HepG2 (cell line): ENCODE results near the gene CDAN1. TPM values are rescaled to one million over a fixed set of nuclear protein-coding genes. Genes with fewer than 3 reads are reported as not detected.

Source experiments
- ATAC-seq: fragments of 200-7000 bp; cut with Tn5 transposase; 3 replicates; pipeline ENCODE4 v1.9.1; 2020; ENCODE audit warnings: mild to moderate bottlenecking, moderate library complexity
- BruUV-seq: library from RNA; stranded (reverse); fragments of 400-500 nt; replicated peaks from 2 replicates; lab custom pipeline; 2021; lab: Mats Ljungman, UMichigan
- CTCF ChIA-PET: fragments of 300-600 bp; formaldehyde crosslinking; extraction: SDS; loops from one replicate; lab custom pipeline; 2021; ENCODE audit warnings: low total read pairs, inconsistent platforms, low intra/inter-chr PET ratio; lab: Yijun Ruan, JAX
- POLR2A ChIA-PET: fragments of 350-600 bp; sonication (Branson Sonifier 250); formaldehyde crosslinking; loops from one replicate; lab custom pipeline; 2020; ENCODE audit warnings: antibody characterized with exemption, inconsistent platforms; lab: Yijun Ruan, JAX
- DNase-seq: peaks from one replicate; pipeline ENCODE4 v3.0.0-alpha.2; 2015; ENCODE audit warnings: low spot score
- FAIRE-seq: peaks from 3 replicates; lab custom pipeline; 2011; peaks lifted over from hg19 to GRCh38; lab: Jason Lieb, UNC
- H2AFZ ChIP-seq: one replicate; pipeline ENCODE4 v1.6.1; 2011; ENCODE audit warnings: low read length, inconsistent platforms
- H3K27ac ChIP-seq: fragments of 300-600 bp; 3 replicates; pipeline ENCODE4 v1.8.0; 2011; ENCODE audit warnings: mixed run types, mild to moderate bottlenecking, mixed read lengths, low read length, inconsistent platforms; ENCODE audit not compliant: insufficient read depth; ENCODE audit errors: extremely low read length
- H3K27me3 ChIP-seq, 2 experiments: fragments of 200-600 bp in 1 of 2; 2 replicates in 1 of 2; 3 replicates in 1 of 2; pipeline versions ENCODE4 v1.6.0 to v1.8.0; 2011; ENCODE audit warnings: low read length in 2 of 2, mild to moderate bottlenecking in 2 of 2, moderate library complexity in 2 of 2, inconsistent platforms in 1 of 2; ENCODE audit not compliant: insufficient read depth in 2 of 2, control insufficient read depth in 1 of 2
- H3K36me3 ChIP-seq, 2 experiments: fragments of 200-600 bp in 1 of 2; replicated peaks in 1 of 2; 2 replicates in 1 of 2; 3 replicates in 1 of 2; pipeline versions ENCODE4 v1.5.1 to v1.8.0; 2011; ENCODE audit warnings: low read length in 2 of 2, inconsistent platforms in 1 of 2; ENCODE audit not compliant: insufficient read depth in 2 of 2, control insufficient read depth in 1 of 2
- H3K4me1 ChIP-seq: 2 replicates; pipeline ENCODE4 v1.5.1; 2012; ENCODE audit warnings: low read length, inconsistent platforms; ENCODE audit not compliant: insufficient read depth
- H3K4me2 ChIP-seq: 2 replicates; pipeline ENCODE4 v1.6.0; 2011; ENCODE audit warnings: low read depth, low read length, inconsistent platforms
- H3K4me3 ChIP-seq, 3 experiments: fragments of 200-600 bp in 1 of 3; sonication (generic), shearing (Covaris generic) in 1 of 3; replicated peaks in 1 of 3; 2 replicates each; pipeline ENCODE4 v1.5.1; 2011 to 2016; ENCODE audit warnings: low read length in 3 of 3, inconsistent platforms in 2 of 3, low read depth in 2 of 3, mild to moderate bottlenecking in 2 of 3, control low read depth in 1 of 3, mixed read lengths in 1 of 3; ENCODE audit not compliant: insufficient read depth in 1 of 3
- H3K79me2 ChIP-seq: one replicate; pipeline ENCODE4 v1.6.1; 2011; ENCODE audit warnings: low read length, inconsistent platforms; ENCODE audit not compliant: insufficient read depth
- H3K9ac ChIP-seq: 2 replicates; pipeline ENCODE4 v1.6.0; 2011; ENCODE audit warnings: mild to moderate bottlenecking, low read depth, low read length, inconsistent platforms; ENCODE audit not compliant: insufficient read depth
- H3K9me3 ChIP-seq: 2 replicates; pipeline ENCODE4 v1.5.1; 2012; ENCODE audit warnings: mild to moderate bottlenecking, low read length
- H4K20me1 ChIP-seq: 2 replicates; pipeline ENCODE4 v1.6.0; 2011; ENCODE audit warnings: inconsistent platforms, mild to moderate bottlenecking, low read length, moderate library complexity; ENCODE audit not compliant: insufficient read depth
- ATF6 ChIP-seq: sonication (generic); formaldehyde crosslinking; conservative IDR thresholded peaks from 2 replicates; pipeline ENCODE4 v1.4.0; 2020; ENCODE audit warnings: missing genetic modification reagents
- BCL3 ChIP-seq: sonication (generic); formaldehyde crosslinking; IDR thresholded peaks from 2 replicates; pipeline ENCODE4 v1.5.1; 2020; ENCODE audit warnings: mild to moderate bottlenecking, missing genetic modification reagents, moderate library complexity
- FOXA1 ChIP-seq, 2 experiments: fragments of 450-650 bp in 1 of 2; sonication (generic) in 1 of 2; formaldehyde crosslinking in 1 of 2; IDR thresholded peaks; 2 replicates each; pipeline versions ENCODE4 v1.4.0 to v1.6.1; 2016 to 2020; ENCODE audit warnings: missing genetic modification reagents in 1 of 2
- HNRNPH1 ChIP-seq: fragments of 200-400 bp; formaldehyde crosslinking; optimal IDR thresholded peaks from 2 replicates; pipeline ENCODE3; 2017; ENCODE audit warnings: mild to moderate bottlenecking, low read depth, low read length
- KLF15 ChIP-seq: sonication (generic); formaldehyde crosslinking; IDR thresholded peaks from 2 replicates; pipeline ENCODE4 v1.8.1; 2023; ENCODE audit warnings: borderline replicate concordance, mild to moderate bottlenecking, inconsistent platforms, missing genetic modification reagents, mixed read lengths
- KLF9 ChIP-seq: IDR thresholded peaks from 2 replicates; pipeline ENCODE4 v1.6.1; 2016; ENCODE audit warnings: low read depth
- NBN ChIP-seq: fragments of 450-650 bp; conservative IDR thresholded peaks from 2 replicates; pipeline ENCODE4 v1.6.1; 2017
- NFE2L2 ChIP-seq: fragments of 150-350 bp; IDR thresholded peaks from 2 replicates; pipeline ENCODE4 v1.6.1; 2014; ENCODE audit warnings: low read length
- NKX3-1 ChIP-seq: sonication (generic); formaldehyde crosslinking; IDR thresholded peaks from 2 replicates; pipeline ENCODE4 v1.5.0; 2020; ENCODE audit warnings: missing genetic modification reagents
- PBX3 ChIP-seq: sonication (generic); formaldehyde crosslinking; IDR thresholded peaks from 2 replicates; pipeline ENCODE4 v1.8.1; 2023; ENCODE audit warnings: missing genetic modification reagents, inconsistent platforms, borderline replicate concordance
- TGIF2 ChIP-seq: IDR thresholded peaks from 2 replicates; pipeline ENCODE4 v1.6.1; 2016; ENCODE audit warnings: control low read depth, missing compliant biosample characterization
- ZBTB8A ChIP-seq: sonication (generic); formaldehyde crosslinking; IDR thresholded peaks from 2 replicates; pipeline ENCODE4 v1.4.0; 2020; ENCODE audit warnings: mild to moderate bottlenecking, low read depth, missing genetic modification reagents, borderline replicate concordance
- ZFYVE20 ChIP-seq: sonication (generic); formaldehyde crosslinking; IDR thresholded peaks from 2 replicates; pipeline ENCODE4 v1.8.0; 2023; ENCODE audit warnings: low read depth, mild to moderate bottlenecking, moderate library complexity, missing genetic modification reagents, borderline replicate concordance
- ZNF350 ChIP-seq: sonication (generic); formaldehyde crosslinking; IDR thresholded peaks from 2 replicates; pipeline ENCODE4 v1.4.0; 2020; ENCODE audit warnings: mild to moderate bottlenecking, low read depth, missing genetic modification reagents, borderline replicate concordance
- ZNF777 ChIP-seq: sonication (generic); formaldehyde crosslinking; IDR thresholded peaks from 2 replicates; pipeline ENCODE4 v1.4.0; 2020; ENCODE audit warnings: missing genetic modification reagents
- WGBS: methylation state at CpG from one replicate; pipeline ENCODE4 v1.1.6; 2017; ENCODE audit warnings: low lambda C conversion rate; 5-methylcytosine and 5-hydroxymethylcytosine counted together
- in situ Hi-C: cut with HindIII; loops from 2 replicates; pipeline ENCODE4 v1.10.0; 2017; ENCODE audit warnings: low pct_unique_long_range_greater_than_20kb; ENCODE audit not compliant: extremely low pct_ligation_motif_present
- intact Hi-C: fragments of 100-400 bp; cut with micrococcal nuclease; formaldehyde crosslinking; loops from one replicate; pipeline ENCODE4 v1.10.0; 2022; ENCODE audit not compliant: unreplicated experiment
- polyA plus RNA-seq, 8 experiments: library from polyadenylated mRNA; depleted of rRNA in 3 of 8; stranded (reverse) in 7 of 8; unstranded in 1 of 8; fragments of >200 nt; fragmentation: Illumina TruSeq in 4 of 8; extraction: Trizol in 4 of 8; gene quantifications; 2 replicates each; pipeline versions ENCODE4 v1.2.1 to v1.2.3, GENCODE V29; 2011 to 2016; ENCODE audit warnings: low read depth in 4 of 8, missing spikeins in 1 of 8, mixed read lengths in 1 of 8; ENCODE audit not compliant: insufficient read depth in 1 of 8
- total RNA-seq, 5 experiments: library from RNA; depleted of rRNA; stranded (reverse); fragments of >200 nt; fragmentation: Illumina TruSeq; extraction: Trizol; gene quantifications; 2 replicates each; pipeline ENCODE4 v1.2.3, GENCODE V29; 2016; ENCODE audit warnings: low read depth in 1 of 5

Gene CDAN1
- total and polyA plus RNA-seq, 2 of the 13 experiments (the other 11 are each of a cell fraction or from before 2014, with no cell fraction given), result 5.0 to 16.1 TPM

GRCh38 chr15:42721916-42722315 lies 15.0 kb downstream of the CDAN1 start:
- in situ Hi-C loops, result loop anchor here (25.0 kb wide), 1 partner anchor 490 kb away; the partner anchor contains the start of gene EPB42
- TF ChIP-seq NFE2L2, result no peak
- no peak for TF ChIP-seq NKX3-1 (CRISPR knock-in tag)
- TF ChIP-seq HNRNPH1, result no peak
- TF ChIP-seq KLF15, result no peak
- TF ChIP-seq BCL3 (CRISPR knock-in tag), result no peak
- TF ChIP-seq FOXA1 (IDR thresholded peaks at IDR 0.05), result no peak
- no peak for TF ChIP-seq FOXA1 (CRISPR knock-in tag; IDR thresholded peaks at IDR 0.05)
- TF ChIP-seq KLF9, result no peak
- no peak for TF ChIP-seq ZFYVE20 (CRISPR knock-in tag)
- TF ChIP-seq ZNF350 (CRISPR knock-in tag), result no peak
- no peak for TF ChIP-seq PBX3
- TF ChIP-seq TGIF2 (CRISPR knock-in tag), result no peak
- no peak for TF ChIP-seq ZBTB8A (CRISPR knock-in tag)
- TF ChIP-seq ZNF777 (CRISPR knock-in tag), result no peak
- TF ChIP-seq NBN, result no peak
- no peak for TF ChIP-seq ATF6 (CRISPR knock-in tag)
- no TSS peak for BruUV-seq

More at GRCh38 chr15:42721916-42722315, 15.0 kb downstream of the CDAN1 start:
- H3K79me2 ChIP-seq, result no peaks in the 10 kb centered on the region
- no peaks in the 10 kb centered on the region for H3K27me3 ChIP-seq
- H3K4me1 ChIP-seq, result peaks cover 6% of the 10 kb centered on the region; the same call in 1 of the 2 replicates
- H3K36me3 ChIP-seq, result peaks cover 29 to 53% of the 10 kb centered on the region in 2 experiments
- no peaks in the 10 kb centered on the region for H3K9me3 ChIP-seq
- ChIA-PET CTCF (no interaction called here), POLR2A (no interaction called here)
- 93% methylated on average over 3 of the region's 3 CpGs for WGBS
- no peaks in the 10 kb centered on the region for H4K20me1 ChIP-seq
- H2AFZ ChIP-seq, result no peak overlapping the region
- H3K4me3 ChIP-seq, result no peak overlapping the region
- no peak overlapping the region for H3K9ac ChIP-seq
- no peak overlapping the region for H3K27ac ChIP-seq
- intact Hi-C loops, result no loop called here
- ATAC-seq (no peak), DNase-seq (no peak), FAIRE-seq (no peak)
- H3K4me2 ChIP-seq, result no peak overlapping the region
